H9 (cell line): ENCODE measurements around the gene HYPK. TPM values are rescaled to one million over a fixed set of nuclear protein-coding genes. Genes with fewer than 3 reads are reported as not detected.

Source experiments
- DNase-seq: peaks from one replicate; pipeline ENCODE4 v3.0.0-alpha.2; 2017
- H2AFZ ChIP-seq: one replicate; pipeline ENCODE4 v1.6.1; 2013; ENCODE audit warnings: mild to moderate bottlenecking, low read length, control low read depth, moderate library complexity
- H2AK5ac ChIP-seq: 2 replicates; pipeline ENCODE4 v1.6.1; 2013; ENCODE audit warnings: low read length, control low read depth, mixed read lengths; ENCODE audit not compliant: insufficient read length
- H2BK120ac ChIP-seq: one replicate; pipeline ENCODE4 v1.6.1; 2013; ENCODE audit warnings: low read depth, mild to moderate bottlenecking, low read length, control low read depth, inconsistent platforms; ENCODE audit not compliant: poor library complexity, severe bottlenecking
- H2BK12ac ChIP-seq: 2 replicates; pipeline ENCODE4 v1.6.1; 2013; ENCODE audit warnings: low read length, control low read depth, mixed read lengths, low read depth; ENCODE audit not compliant: insufficient read length
- H2BK15ac ChIP-seq: 2 replicates; pipeline ENCODE4 v1.6.1; 2013; ENCODE audit warnings: low read depth, low read length, control low read depth
- H2BK20ac ChIP-seq: one replicate; pipeline ENCODE4 v1.6.1; 2013; ENCODE audit warnings: low read depth, mild to moderate bottlenecking, low read length, control low read depth, inconsistent platforms; ENCODE audit not compliant: poor library complexity, severe bottlenecking
- H2BK5ac ChIP-seq: 2 replicates; pipeline ENCODE4 v1.6.1; 2013; ENCODE audit warnings: low read length, control low read depth, mixed read lengths; ENCODE audit not compliant: insufficient read length
- H3K14ac ChIP-seq: 2 replicates; pipeline ENCODE4 v1.6.1; 2013; ENCODE audit warnings: low read length, control low read depth; ENCODE audit not compliant: insufficient read depth
- H3K18ac ChIP-seq: 2 replicates; pipeline ENCODE4 v1.6.1; 2013; ENCODE audit warnings: low read depth, mild to moderate bottlenecking, mixed read lengths, low read length, control low read depth; ENCODE audit not compliant: insufficient read length
- H3K23ac ChIP-seq: 2 replicates; pipeline ENCODE4 v1.6.1; 2013; ENCODE audit warnings: low read length, control low read depth, mixed read lengths, low read depth; ENCODE audit not compliant: insufficient read length
- H3K23me2 ChIP-seq: 2 replicates; pipeline ENCODE4 v1.6.1; 2013; ENCODE audit warnings: low read depth, mild to moderate bottlenecking, mixed read lengths, low read length, control low read depth; ENCODE audit not compliant: insufficient read length, poor library complexity, severe bottlenecking
- H3K27ac ChIP-seq: 2 replicates; pipeline ENCODE4 v1.5.1; 2013; ENCODE audit warnings: low read length, control low read depth, mixed read lengths, low read depth; ENCODE audit not compliant: insufficient read length
- H3K27me3 ChIP-seq: 2 replicates; pipeline ENCODE4 v1.6.1; 2013; ENCODE audit warnings: low read length, control low read depth, inconsistent platforms; ENCODE audit not compliant: insufficient read depth
- H3K4ac ChIP-seq: 2 replicates; pipeline ENCODE4 v1.6.1; 2013; ENCODE audit warnings: low read depth, mild to moderate bottlenecking, control low read depth, inconsistent platforms, low read length, moderate library complexity
- H3K4me1 ChIP-seq: 2 replicates; pipeline ENCODE4 v1.6.1; 2013; ENCODE audit warnings: low read length, control low read depth, inconsistent platforms; ENCODE audit not compliant: insufficient read depth
- H3K4me2 ChIP-seq: 2 replicates; pipeline ENCODE4 v1.6.1; 2013; ENCODE audit warnings: low read length, control low read depth, mixed read lengths; ENCODE audit not compliant: insufficient read length, insufficient read depth
- H3K56ac ChIP-seq: 2 replicates; pipeline ENCODE4 v1.6.1; 2013; ENCODE audit warnings: low read depth, mild to moderate bottlenecking, mixed read lengths, low read length, control low read depth; ENCODE audit not compliant: insufficient read length
- H3K79me1 ChIP-seq: 2 replicates; pipeline ENCODE4 v1.6.1; 2013; ENCODE audit warnings: low read depth, mild to moderate bottlenecking, moderate library complexity, low read length, control low read depth, inconsistent platforms; ENCODE audit not compliant: insufficient read depth, poor library complexity, severe bottlenecking
- H3K79me2 ChIP-seq: 2 replicates; pipeline ENCODE4 v1.6.1; 2013; ENCODE audit warnings: low read length, control low read depth, inconsistent platforms; ENCODE audit not compliant: insufficient read depth
- H3K9ac ChIP-seq: 2 replicates; pipeline ENCODE4 v1.6.1; 2013; ENCODE audit warnings: low read length, control low read depth, mixed read lengths; ENCODE audit not compliant: insufficient read length; ENCODE audit errors: extremely low read depth
- H3K9me3 ChIP-seq: one replicate; pipeline ENCODE4 v1.6.1; 2013; ENCODE audit warnings: low read depth, low read length, inconsistent platforms; ENCODE audit not compliant: control insufficient read depth
- H3T11ph ChIP-seq: one replicate; pipeline ENCODE4 v1.6.1; 2013; ENCODE audit warnings: mild to moderate bottlenecking, low read length, control low read depth, inconsistent platforms
- H4K20me1 ChIP-seq: one replicate; pipeline ENCODE4 v1.6.1; 2013; ENCODE audit not compliant: control insufficient read depth, insufficient read length, insufficient read depth
- H4K5ac ChIP-seq: 2 replicates; pipeline ENCODE4 v1.6.1; 2013; ENCODE audit warnings: low read depth, mild to moderate bottlenecking, mixed read lengths, low read length, control low read depth; ENCODE audit not compliant: insufficient read length
- H4K8ac ChIP-seq: replicated peaks from 2 replicates; pipeline ENCODE4 v1.6.1; 2013; ENCODE audit warnings: low read length, control low read depth, mixed read lengths, low read depth; ENCODE audit not compliant: insufficient read length
- H4K91ac ChIP-seq: 2 replicates; pipeline ENCODE4 v1.6.1; 2013; ENCODE audit warnings: low read depth, mild to moderate bottlenecking, moderate library complexity, mixed read lengths, low read length, control low read depth; ENCODE audit not compliant: insufficient read length
- H3K27ac Mint-ChIP-seq, 3 experiments: 2 replicates in 2 of 3; 3 replicates in 1 of 3; pipeline ENCODE4 v1.8.0; 2020 to 2021; ENCODE audit warnings: mixed read lengths in 3 of 3, mild to moderate bottlenecking in 1 of 3, moderate library complexity in 1 of 3
- H3K27me3 Mint-ChIP-seq: 2 replicates; pipeline ENCODE4 v1.8.0; 2021; ENCODE audit warnings: low read depth, mild to moderate bottlenecking, moderate library complexity, mixed read lengths
- H3K36me3 Mint-ChIP-seq, 3 experiments: 2 replicates in 2 of 3; 3 replicates in 1 of 3; pipeline ENCODE4 v1.8.0; 2020 to 2021; ENCODE audit warnings: low read depth in 3 of 3, mixed read lengths in 3 of 3; ENCODE audit not compliant: insufficient read depth in 1 of 3
- H3K4me1 Mint-ChIP-seq, 2 experiments: 2 replicates each; pipeline ENCODE4 v1.8.0; 2020; ENCODE audit warnings: mixed read lengths in 2 of 2
- H3K4me3 Mint-ChIP-seq, 2 experiments: 2 replicates in 1 of 2; 3 replicates in 1 of 2; pipeline ENCODE4 v1.8.0; 2020 to 2021; ENCODE audit warnings: mild to moderate bottlenecking in 2 of 2, mixed read lengths in 2 of 2, moderate library complexity in 1 of 2
- H3K9me3 Mint-ChIP-seq, 2 experiments: 2 replicates in 1 of 2; 3 replicates in 1 of 2; pipeline ENCODE4 v1.8.0; 2020; ENCODE audit warnings: mild to moderate bottlenecking in 2 of 2, mixed read lengths in 2 of 2, moderate library complexity in 1 of 2
- WGBS: extraction: QIAGEN DNeasy Blood & Tissue Kit; methylation state at CpG from one replicate; pipeline ENCODE4 v1.1.7; 2013; ENCODE audit warnings: missing lambda C conversion rate, low lambda C conversion rate, mixed read lengths; ENCODE audit not compliant: insufficient read length; ENCODE audit errors: extremely low coverage; 5-methylcytosine and 5-hydroxymethylcytosine counted together
- total RNA-seq: library from RNA; stranded (reverse); gene quantifications from 2 replicates; pipeline ENCODE4 v1.2.1, GENCODE V29; 2021
- TF ChIP-seq, protein P1 (sequence below): fragments of 200-600 bp; sonication (generic); conservative IDR thresholded peaks from 3 replicates; pipeline ENCODE4 v1.8.0; 2021; ENCODE audit warnings: antibody characterized with exemption, mild to moderate bottlenecking

Gene HYPK
- total RNA-seq, 1 experiment from 2014 or later = 25.4 TPM

DNA sequence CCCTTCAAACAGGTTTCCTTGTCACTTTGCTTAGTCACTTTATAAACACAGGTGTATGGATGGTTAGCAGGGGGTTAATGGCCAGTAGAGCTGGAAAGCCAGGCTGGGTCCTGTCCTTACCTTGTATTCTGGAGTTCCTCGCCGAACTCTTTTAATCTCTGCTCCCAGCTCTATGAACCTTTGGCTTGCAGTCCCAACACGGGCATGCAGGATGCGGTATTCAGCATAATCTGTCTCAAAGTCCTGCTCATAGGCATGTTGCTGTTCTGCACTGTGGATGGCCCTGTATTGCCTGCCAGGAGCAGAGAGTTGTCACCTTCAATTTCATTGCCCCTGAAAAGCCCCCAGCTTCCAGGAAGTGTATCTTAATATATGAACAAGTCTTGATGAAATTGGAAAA is 26.3 kb upstream of the HYPK start:
- no peak overlapping the region for H3K4me3 Mint-ChIP-seq
- no peak overlapping the region for H2BK5ac ChIP-seq
- DNase-seq = no peak
- no peak overlapping the region for H2BK20ac ChIP-seq
- no peak overlapping the region for H3K18ac ChIP-seq
- peaks cover 29 to 57% (median 42%) of the 10 kb centered on the region in 3 experiments; a peak in 6 of 7 replicates for H3K36me3 Mint-ChIP-seq
- H3K4me2 ChIP-seq = no peak overlapping the region
- H3K9me3 ChIP-seq = no peaks in the 10 kb centered on the region
- H3T11ph ChIP-seq = no peak overlapping the region
- H4K8ac ChIP-seq = no peak overlapping the region
- H3K4me1 Mint-ChIP-seq = peaks cover 12 to 13% of the 10 kb centered on the region in 2 experiments
- no peaks in the 10 kb centered on the region; a peak in 1 of 5 replicates for H3K9me3 Mint-ChIP-seq
- H3K56ac ChIP-seq = no peak overlapping the region
- H3K27ac ChIP-seq = no peak overlapping the region
- H3K9ac ChIP-seq = no peak overlapping the region
- H3K79me2 ChIP-seq = no peaks in the 10 kb centered on the region
- WGBS = no CpG with 5 or more reads among the region's 4 CpGs
- H4K91ac ChIP-seq = no peak overlapping the region
- no peak overlapping the region for H3K23ac ChIP-seq
- H2BK12ac ChIP-seq = no peak overlapping the region
- no peak overlapping the region for H2BK15ac ChIP-seq
- H3K4me1 ChIP-seq = no peaks in the 10 kb centered on the region; the same call in 1 of the 2 replicates
- no peaks in the 10 kb centered on the region for H4K20me1 ChIP-seq
- H3K79me1 ChIP-seq = no peaks in the 10 kb centered on the region
- H4K5ac ChIP-seq = no peak overlapping the region
- no peaks in the 10 kb centered on the region; the same call in 1 of the 2 replicates for H3K27me3 Mint-ChIP-seq
- H3K4ac ChIP-seq = no peak overlapping the region
- H2AK5ac ChIP-seq = no peak overlapping the region
- no peak overlapping the region for H2BK120ac ChIP-seq
- peaks cover 13% of the 10 kb centered on the region for H3K23me2 ChIP-seq
- no peak overlapping the region for H3K14ac ChIP-seq
- no peak overlapping the region for H2AFZ ChIP-seq
- TF ChIP-seq, protein P1, sequence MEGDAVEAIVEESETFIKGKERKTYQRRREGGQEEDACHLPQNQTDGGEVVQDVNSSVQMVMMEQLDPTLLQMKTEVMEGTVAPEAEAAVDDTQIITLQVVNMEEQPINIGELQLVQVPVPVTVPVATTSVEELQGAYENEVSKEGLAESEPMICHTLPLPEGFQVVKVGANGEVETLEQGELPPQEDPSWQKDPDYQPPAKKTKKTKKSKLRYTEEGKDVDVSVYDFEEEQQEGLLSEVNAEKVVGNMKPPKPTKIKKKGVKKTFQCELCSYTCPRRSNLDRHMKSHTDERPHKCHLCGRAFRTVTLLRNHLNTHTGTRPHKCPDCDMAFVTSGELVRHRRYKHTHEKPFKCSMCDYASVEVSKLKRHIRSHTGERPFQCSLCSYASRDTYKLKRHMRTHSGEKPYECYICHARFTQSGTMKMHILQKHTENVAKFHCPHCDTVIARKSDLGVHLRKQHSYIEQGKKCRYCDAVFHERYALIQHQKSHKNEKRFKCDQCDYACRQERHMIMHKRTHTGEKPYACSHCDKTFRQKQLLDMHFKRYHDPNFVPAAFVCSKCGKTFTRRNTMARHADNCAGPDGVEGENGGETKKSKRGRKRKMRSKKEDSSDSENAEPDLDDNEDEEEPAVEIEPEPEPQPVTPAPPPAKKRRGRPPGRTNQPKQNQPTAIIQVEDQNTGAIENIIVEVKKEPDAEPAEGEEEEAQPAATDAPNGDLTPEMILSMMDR = no peak
- H3K27me3 ChIP-seq = no peaks in the 10 kb centered on the region
- H3K27ac Mint-ChIP-seq = no peak overlapping the region; a peak in 1 of 7 replicates
